DMS79 (cell line): ENCODE results near the gene TMOD4.

Experiments
- DNase-seq: peaks from one replicate; lab custom pipeline; 2025; lab: John Stamatoyannopoulos, UW

The TMOD4 gene

DNA sequence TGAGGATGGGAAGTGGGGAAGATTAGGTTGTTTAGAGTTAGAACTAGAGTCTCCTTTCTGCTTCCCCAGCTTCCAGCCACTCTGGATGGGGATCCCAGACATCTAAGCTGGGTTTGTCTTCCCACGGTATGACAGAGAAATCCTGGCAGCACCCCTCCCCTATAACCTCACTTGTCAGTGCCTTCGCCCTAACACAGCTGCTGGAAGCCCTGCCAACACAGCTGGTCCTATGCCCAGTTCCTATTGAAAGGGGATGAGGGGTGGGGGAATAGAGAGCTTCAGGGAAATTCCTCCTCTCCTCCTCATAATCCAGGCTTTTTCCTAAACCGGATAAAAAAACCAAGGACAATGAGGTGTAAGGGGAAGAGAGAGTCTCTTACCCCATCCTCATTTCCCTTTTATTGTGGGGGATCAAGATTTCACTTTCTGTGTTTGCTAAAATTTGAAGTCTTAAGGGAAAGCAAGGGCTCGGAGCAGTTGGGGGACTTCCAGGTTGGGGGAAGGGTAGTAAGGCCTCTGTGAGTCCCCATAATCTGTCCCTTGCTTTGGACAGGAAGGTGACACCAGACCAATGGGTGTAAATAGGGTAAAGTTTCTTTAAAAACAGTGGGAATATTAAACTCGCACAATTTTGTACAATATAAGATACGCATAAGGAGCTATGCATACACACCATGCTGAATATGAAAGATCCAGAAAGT, 590 bp downstream of the TMOD4 start:
- no peak for DNase-seq

DNA sequence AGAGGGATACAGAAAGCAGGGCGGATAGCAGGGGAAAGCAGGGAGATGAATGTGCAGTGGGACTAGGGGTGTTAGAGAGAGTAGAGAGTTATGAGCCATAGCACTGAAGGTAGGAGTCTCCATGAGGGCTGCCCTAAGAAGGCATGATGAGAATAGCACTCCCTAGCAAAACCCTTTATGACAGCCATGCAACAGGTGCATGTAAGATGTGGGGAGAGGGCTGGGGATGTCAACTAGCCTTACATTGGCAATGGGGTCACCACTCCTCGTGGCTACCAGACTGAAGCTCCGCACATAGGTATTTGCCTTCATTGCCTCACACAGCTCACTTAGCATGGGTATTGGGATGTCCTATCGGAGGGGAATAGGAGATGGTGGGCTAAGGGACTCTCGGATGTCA, 4.6 kb downstream of the TMOD4 start:
- no peak for DNase-seq

DNA sequence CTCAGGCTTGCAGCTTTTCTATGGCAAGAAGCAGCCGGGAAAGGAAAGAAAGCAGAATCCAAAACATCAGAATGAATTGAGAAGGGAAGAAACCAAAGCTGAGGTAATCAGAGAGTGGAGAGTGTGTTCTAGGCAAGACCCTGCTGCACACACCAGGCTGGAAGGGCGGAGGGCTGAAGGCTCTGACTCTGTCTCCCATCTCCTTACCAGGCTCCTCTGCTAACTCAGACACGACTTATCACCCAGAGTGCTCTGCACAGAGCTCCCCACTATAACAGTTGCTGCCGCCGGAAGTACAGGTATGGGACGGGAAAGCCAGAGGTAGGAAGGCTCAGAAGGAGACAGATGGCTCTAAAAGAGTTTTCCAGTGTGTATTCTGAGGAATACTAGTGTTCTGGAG, 8.7 kb downstream of the TMOD4 start:
- DNase-seq = no peak

DNA sequence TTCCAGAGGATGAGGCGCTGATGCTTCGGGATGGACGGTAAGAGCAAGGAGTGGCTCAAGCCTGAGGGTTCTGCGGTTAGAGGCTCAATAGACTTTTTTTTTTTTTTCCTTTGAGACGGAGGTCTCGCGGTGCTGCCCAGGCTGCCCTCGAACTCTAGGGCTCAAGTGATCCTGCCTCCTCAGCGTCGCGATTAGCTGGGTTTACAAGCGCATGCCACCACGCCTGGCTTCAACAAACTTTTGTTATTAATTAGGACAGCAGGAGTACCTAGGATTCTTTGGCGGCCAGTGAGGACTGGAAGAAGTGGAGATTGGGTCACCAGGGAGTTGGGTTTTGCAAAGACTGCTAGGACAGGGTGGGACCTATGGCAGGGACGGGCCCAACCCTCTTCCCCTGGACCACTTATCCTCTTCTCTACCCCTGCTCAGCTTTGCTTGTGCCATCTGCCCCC, 9.2 kb downstream of the TMOD4 start:
- DNase-seq = peak; percentile 17

DNA sequence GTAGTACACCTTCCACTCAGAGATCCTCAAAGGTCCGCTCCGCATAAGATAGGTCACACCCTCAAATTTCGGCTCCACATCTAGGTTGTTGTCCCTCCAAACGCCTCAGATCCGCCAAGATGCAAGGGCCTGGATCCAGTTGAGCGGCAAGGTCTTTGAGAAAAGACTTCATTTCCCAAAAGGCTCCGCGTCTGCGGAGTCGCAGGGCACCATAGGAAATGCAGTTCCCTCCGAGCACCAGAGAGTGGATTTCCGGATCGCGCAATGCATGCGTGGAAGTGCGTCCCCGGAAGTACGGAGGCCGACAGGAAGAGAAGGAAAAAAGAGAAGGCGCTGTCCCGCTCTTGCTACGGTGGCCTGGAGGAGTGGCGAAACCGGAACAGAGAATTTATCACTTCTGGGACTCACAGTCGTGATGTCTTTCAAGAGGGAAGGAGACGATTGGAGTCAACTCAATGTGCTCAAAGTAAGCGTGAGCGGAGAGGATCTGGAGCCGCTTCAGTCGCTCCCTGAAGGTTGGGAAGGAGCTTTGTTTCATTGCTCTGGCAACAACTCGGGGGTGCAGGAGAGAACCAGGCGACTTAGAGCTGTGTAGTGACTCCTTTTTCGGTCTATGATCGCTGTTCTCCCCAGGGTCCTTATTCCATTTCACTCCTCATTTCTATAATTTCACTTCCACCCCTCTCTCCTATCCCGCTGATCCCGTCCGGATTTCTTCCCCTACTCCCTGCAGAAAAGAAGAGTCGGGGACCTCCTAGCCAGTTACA, 9.9 kb downstream of the TMOD4 start, which contains the start of the genes LYSMD1 and SCNM1:
TSS of gene LYSMD1 (minus strand) at position 165 of the 767 bp plus-strand sequence. CDS start 644 bp downstream, outside the sequence.
TSS of gene SCNM1 (plus strand) at position 407 of the 767 bp plus-strand sequence. CDS start at position 416, 9 bp downstream.
- DNase-seq = peak; percentile 98

DNA sequence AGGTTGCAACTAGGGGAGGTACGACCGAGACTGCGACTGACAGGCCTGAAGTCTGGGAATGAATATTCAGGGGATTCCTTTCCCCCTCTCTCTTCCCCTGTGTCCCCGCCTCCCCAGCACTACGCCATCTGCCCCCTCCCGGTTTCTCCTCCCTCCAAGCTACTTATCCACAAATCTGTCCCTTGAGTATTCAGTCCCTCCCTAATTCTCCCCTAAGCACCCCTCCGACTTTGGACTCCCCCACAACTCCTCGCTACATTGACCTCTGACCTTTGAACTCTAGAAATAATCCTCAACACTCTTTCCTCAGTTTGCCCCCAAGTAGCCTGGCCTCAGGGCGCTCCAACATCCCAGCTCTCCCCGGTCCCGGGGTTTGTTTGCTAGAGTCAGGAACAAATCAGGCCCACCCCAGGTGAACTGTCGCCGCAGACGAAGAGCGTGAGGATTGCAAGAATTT, 10.5 kb downstream of the TMOD4 start:
- DNase-seq = no peak

DNA sequence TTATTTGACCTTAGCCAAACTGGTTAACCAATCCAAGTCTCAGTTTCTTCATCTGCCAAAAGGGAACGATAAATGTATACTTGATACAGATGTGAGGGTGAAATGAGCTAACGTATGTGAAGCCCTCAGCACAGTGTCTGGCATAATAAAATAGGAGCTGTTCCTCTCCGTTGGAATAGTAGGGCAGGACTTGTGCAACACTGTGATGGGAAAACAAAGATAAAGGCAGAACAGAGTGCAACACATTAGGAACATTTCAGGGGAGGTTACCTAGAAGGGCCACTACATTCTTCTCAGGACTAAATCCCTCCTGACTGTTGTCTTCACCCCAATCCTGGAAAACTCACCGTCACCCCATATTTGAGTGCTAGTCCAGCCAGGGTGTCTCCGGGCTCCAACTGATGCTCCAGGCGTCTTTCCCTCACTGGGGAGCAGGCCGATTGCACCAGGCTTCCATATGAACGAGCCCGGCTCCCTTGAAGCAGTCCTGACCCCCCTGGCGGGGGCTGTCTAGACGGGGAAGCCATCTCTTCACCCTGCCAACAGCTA, 11.0 kb downstream of the TMOD4 start:
- no peak for DNase-seq

DNA sequence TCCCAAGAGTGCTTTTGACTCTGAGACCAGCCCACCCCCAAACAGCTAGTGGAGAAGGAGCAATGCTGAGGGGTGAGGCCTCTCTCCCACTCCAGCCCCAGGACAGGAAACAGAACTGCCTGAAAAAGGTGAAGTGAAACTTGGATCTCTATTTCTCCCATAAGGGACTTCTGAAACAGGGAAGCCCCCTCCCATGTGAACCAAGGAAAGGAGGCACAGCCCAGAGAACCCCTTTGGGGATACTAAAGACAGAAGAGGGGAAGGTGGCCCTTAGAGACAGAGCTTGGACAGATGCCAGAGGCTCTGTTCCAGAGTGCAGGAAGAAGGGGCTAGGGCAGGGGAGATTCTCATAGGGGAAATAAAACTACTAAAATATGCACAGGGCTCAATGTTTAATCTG, 16.4 kb downstream of the TMOD4 start:
- DNase-seq = no peak

DNA sequence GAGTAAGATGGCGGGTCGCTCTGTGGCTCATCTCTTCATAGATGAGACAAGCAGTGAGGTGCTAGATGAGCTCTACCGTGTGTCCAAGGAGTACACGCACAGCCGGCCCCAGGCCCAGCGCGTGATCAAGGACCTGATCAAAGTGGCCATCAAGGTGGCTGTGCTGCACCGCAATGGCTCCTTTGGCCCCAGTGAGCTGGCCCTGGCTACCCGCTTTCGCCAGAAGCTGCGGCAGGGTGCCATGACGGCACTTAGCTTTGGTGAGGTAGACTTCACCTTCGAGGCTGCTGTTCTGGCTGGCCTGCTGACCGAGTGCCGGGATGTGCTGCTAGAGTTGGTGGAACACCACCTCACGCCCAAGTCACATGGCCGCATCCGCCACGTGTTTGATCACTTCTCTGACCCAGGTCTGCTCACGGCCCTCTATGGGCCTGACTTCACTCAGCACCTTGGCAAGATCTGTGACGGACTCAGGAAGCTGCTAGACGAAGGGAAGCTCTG, 17.0 kb downstream of the TMOD4 start:
- no peak for DNase-seq

DNA sequence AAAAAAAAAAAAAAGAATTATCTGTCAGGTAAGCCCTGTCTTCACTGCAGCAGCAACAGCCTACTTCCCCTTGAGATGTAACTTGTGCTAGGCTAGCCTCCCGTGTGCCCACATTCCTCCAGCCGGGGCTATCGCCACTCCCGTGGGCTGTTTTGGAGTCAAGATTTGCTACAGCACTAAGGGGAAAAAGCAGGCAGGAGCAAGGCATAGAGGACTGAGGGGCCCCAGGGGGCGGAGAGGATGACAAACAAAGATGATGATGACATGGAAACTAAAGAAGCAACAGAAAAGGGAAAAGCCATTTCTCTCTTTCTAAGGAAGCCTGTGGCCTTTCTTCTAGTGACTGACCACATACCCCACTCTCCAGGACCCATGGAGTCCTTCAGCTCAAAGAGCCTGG, 17.5 kb downstream of the TMOD4 start:
- DNase-seq = no peak

DNA sequence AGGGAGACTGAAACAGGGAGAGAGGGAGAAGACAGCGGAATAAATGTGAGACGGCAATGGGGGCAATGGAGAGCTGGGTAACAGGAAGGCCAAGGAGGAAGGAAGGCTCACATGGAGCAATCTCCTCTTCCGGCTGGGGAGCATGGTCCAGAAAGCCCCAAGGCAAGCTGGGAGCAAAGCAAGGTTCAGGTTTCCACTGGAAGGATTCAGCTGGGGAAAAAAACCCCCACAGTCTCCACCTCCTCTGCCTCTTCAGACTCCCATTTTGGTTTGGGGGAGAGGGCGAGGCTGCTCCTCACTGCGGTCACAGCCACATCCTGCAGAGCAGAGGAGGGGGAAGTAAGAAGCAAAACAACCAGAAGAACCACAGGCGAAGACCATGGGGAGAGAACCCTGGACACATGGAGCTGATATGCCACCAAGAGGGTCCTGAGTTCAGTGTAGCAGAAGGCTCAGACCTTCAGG, 18.7 kb downstream of the TMOD4 start:
- no peak for DNase-seq

DNA sequence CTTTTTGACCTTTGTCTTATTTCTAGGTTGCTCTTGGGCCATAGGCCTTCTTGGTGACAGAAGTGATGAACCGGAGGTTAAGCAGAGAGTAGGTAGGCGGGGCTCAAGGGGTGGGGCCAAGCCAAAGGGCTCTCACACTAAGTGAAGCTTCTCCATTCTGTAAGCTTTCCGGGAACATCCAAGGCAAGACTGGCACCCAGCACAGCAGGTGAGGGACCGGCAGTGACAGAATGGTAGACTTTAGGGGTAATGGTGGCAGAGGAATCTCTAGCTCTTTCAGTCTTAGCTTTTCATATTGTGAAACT, 19.3 kb downstream of the TMOD4 start, which contains the start of gene TNFAIP8L2:
TSS of gene TNFAIP8L2 (plus strand) at position 135 of the 305 bp plus-strand sequence. CDS start 2,049 bp downstream, outside the sequence.
- no peak for DNase-seq

DNA sequence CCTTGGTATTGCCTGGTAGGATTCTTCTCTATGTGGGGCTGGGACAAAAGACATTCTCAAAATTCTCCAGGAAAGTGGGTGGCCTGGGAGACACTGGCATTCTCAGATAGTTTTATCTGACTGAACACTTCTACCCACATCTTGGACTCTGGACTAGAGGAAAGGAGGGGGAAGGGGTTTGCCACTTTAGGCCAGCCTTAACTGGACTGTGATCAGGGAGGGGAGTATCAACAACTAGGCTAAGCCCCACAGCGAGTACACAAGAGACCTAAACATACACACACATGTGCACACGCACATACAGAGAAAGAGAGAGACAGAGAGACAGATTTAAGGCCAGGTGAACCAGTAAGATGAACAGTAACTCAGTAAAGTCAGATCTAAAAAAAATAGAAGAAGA, 28.1 kb downstream of the TMOD4 start:
- no peak for DNase-seq

DNA sequence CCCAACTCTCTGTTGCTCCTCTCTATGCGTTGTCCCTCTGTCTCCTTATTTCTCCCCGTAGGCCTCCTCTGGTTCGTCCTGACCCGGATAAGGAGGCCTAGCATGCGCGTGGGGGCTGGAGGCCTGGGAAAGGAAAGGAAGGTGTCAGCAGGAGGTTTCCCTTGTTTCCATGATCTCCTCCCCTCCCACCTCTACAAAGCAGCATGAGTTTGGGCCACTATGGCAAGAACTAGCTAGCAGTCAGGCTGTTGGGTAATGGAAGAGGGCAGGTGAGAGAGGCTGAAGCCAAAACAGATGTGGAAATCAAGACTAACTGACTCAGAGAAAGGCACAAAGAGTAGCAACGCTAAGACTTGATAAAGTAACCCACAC, 28.7 kb downstream of the TMOD4 start:
- no peak for DNase-seq

DNA sequence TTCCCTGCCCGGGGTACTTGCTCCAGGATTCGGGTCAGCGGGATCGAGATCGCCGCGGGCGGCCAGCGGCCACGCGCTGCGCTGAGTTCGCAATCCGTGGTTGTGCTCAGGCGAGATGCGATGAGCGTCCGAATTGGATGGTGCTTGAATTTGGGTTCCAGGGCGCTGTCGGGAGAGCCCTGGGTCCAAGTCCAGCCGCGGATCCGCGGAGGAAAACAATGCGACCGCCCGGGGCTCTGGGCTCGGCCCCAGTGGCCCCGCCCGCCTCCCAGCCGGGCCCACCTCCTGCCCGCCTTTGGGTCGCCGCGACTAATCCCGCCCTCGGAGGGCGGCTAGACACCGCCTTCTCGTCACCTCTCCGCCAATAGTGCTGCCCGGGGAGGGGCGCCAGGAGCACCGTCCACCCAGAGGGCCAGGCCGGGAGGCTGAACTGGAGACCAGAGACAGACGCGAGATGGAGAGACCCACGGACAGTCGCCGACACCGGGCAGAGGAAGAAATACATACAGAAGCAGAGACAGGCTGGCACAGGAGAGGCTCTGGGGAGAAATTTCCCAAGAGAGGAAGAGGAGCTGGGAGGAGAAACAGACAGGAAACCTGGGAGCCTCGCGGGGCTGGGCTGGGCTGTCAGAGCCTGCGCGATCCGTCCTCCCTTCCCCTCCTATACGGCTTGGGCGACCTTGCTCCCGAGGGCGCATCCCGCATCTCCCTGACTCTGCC, 29.2 kb downstream of the TMOD4 start, which contains the start of gene SEMA6C:
TSS of gene SEMA6C (minus strand) at position 220 of the 720 bp plus-strand sequence. CDS start 4,010 bp downstream, outside the sequence.
- peak; percentile 78 for DNase-seq

DNA sequence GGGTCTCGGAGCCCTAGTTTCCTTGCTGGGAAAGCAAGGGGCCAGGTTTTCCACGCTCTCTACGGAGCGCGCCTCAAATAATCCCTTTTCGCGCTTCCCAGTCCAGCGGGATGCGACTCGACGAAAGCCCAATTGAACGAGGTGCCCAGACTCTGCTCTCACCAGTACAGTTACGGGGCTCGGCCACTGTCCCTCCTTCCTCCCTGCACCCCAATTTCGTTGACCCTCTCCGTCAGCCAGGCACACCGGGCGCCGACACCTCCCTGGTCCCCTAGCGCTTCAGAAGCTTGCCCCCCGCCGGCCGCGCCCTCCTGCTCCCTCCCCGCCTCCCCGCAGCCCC, 29.7 kb downstream of the TMOD4 start:
- DNase-seq = no peak

DNA sequence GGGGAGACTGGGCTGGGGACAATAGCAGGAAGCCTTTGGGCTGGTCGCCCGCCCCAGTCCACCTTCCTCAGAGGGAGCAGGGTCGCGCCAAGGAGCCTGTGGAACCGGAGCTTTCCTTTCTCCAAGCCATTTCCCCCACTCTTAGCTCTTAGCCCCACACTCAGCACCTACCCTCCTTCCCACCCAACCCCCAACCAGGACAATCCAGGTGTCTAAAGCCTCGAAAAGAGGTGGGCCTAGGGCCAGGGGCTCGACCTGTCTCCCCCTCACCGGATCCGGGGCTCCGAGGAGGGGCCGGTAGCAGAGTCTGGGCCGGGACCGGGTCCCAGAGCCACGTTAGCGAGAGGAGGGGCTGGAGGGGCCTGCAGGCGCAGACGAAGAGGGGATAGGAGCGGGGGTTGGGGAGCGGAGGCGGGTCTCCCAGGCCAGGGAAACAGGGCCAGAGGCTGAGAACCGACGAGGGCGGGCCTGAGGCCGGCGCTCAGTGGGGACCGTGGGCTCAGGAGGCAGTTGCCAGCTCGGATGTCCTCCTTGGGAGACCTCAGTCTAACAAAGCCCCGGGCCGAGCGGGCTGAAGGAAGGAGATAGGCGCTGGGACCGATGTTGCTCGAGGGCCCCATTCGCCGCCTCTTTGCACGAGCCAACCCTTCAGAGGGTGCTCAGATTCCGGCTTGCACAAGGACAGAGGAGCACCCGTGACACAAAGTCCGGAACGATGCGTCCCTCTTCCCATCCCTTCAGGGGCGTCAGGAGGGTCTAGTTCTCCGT, 30.3 kb downstream of the TMOD4 start:
- DNase-seq = peak; percentile 35

DNA sequence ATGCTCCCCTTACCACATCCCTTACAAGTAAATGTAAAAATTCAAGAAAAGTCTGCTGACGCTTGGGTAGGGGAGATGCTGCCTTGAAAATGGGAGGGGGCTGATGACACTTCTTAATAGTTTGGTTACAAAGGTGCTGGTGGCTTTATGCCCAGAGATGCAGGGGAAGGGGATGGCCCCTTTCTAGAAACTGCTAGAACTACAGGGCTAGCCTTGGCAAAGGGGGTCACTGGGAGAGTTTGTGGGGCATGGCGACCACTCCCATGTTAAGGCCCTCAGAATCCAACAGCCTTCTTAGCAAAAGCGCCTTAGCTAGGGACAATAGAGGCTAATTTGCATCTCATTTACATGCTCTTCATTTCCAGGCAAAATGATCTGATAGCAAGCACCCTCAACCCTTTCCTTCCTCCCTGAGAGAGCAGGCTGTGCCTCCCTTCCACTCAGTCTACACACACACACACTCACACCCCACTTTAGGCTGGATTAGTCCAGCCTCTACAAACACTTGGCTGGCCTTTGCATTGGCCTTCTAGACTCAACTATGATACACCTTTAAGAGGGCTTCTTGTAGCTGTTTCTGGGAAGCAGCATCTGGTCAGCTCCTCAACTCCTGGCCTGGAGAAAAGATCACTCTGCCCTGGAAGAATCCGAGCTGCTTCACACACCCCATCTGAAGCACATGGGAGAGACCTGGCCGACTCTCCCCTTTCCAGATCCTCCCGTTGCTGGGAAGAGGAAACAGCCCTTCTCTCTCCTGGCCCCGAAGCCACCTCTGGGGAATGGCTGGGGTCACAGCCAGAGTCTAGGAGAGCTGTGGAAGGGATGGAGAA, 31.1 kb downstream of the TMOD4 start:
- DNase-seq = no peak

DNA sequence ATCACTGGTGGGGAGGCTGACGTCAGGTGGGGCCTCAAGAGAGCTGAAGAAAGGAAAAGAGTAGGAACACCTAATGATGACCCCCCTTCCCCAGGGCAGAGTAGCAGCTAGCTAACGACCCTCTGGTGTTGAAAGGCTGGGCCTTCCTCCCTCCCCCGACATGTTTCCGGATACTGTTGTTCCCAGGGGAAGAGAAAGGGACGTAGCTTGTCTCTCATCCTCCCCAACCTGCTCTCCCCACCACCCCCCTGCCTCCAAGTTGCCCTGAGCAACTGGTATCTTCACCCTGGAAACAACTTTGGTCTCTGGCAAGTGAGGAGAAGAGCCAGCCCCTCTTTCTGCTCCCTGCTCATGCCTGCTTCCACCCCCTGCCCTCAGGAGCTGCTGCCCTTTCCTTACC, 31.8 kb downstream of the TMOD4 start:
- no peak for DNase-seq

DNA sequence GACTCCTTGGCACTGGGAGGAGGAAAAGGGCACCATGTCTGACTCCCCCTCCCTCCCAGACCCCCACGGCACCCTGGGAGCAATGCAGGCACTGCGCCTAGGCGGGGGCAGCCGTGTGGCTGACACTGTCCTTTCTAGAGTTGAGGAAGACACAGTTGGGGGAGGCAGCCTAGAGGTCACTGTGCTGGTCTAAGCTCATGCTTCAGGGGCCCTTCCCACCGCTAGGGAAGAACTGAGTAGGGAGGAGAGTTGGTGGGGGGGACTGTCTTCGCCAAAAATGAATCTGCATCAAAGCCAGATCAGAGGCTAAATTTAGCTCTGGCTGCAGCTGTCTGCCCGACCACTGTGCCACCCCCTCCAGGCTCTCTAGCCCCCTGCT, 32.7 kb downstream of the TMOD4 start:
- no peak for DNase-seq
